Suppressor macrophage treated with lipopolysaccharide for 1 hour (primary cell): ENCODE measurements around the gene SHC1.

Experiments
- DNase-seq, 3 donors: peaks; one replicate each; pipeline ENCODE4 v3.0.0-alpha.2; 2020 to 2022

SHC1 gene

DNA sequence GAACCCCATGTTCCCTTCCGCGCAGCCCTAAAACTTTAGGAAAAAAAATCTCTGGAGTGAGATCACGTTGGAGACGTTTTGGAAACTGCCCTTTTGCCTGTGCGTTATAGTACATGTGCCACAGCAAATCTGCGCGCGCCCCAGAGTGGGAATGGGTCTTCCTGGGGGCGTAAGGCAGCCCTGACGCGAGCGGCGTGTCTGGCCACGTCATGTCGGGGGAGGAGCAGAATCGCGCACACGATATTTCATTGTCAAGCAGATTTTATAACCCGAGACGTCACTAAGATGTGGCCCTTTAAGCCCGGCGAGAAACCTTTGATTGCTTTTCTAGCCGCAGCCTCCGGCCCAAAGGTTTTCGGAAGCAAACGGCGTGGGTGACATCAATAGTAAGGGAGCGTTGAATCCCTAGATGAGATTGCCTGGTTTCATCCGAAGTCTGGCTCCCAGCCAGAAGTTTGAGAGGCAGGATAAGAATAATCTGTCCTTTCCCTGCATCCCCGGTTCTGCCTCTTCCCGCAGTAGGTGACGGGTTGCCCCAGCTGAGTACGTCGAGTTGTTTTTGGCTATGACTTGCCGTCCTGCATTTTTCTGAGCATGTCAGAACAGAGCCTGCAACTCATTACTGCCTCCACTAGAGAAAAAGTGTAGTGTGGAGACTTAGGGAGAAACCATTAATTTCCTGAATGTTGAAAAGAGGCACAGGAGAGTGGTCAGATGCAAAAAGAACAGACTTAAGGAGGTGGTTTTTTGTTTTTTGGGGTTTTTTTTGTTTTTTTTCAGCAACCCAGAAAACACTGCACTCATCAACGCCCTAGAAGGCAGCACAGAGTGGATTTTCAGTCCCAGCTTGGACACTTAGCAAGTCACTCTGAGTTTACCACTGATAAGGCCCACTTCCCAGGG lies 33.2 kb downstream of the SHC1 start:
- DNase-seq: peak; percentile 90 to 94 (median 93)

GRCh38 chr1:154936555-154937084 lies 33.9 kb downstream of the SHC1 start, which contains the start of gene PMVK:
Gene PMVK, minus strand, starts transcription at chr1:154936719. Its CDS starts 34 bp downstream, at chr1:154936685.
- DNase-seq: peak; percentile 96 to 97 (median 97)

GRCh38 chr1:154935749-154936554 lies 34.6 kb downstream of the SHC1 start:
- DNase-seq: no peak

GRCh38 chr1:154934358-154934948 lies 36.1 kb downstream of the SHC1 start:
- no peak for DNase-seq

GRCh38 chr1:154931940-154932487 lies 38.5 kb downstream of the SHC1 start:
- DNase-seq: no peak

GRCh38 chr1:154926201-154926600 lies 44.3 kb downstream of the SHC1 start:
- DNase-seq: no peak

- no peak for DNase-seq
Observed at GRCh38 chr1:154925335-154926170, 45.0 kb downstream of the SHC1 start.

DNA sequence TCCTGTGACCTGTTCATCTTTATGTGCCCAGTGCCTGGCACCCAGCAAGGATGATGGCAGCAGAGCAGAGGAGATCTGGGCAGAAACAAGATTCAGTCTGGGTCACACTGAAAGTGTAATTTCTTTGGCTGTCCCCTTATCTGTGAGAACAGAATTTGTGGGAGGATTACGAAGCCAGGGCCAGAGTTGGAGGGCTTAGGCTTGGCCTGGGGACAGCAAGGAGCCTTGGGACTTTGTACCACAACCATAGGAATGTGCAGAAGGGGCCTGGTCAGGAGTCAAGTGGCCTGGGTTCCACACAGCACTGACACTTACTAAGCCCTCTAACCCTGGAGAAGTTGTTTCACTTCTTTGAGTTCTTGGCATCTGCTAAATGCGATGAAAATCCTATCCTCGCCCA lies 46.9 kb downstream of the SHC1 start:
- DNase-seq: no peak

DNA sequence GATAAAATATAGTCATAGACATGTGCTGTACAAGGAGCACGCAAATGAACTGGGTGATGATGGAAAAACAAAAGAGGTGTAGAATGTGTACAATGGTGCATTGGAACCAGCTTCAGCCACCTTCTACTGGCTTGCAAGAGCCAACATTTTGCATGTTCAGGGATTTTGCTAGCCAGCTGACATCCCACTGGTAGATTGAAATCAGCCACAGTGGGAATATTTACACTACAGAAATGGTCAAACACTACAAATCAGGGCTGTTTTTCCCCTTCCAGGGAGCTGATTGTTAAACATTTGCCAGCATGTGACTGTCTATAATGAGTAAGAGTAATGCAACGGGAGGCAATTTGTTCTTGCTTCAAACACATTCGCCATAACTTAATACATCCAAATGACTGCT lies 57.3 kb downstream of the SHC1 start:
- DNase-seq: no peak

DNA sequence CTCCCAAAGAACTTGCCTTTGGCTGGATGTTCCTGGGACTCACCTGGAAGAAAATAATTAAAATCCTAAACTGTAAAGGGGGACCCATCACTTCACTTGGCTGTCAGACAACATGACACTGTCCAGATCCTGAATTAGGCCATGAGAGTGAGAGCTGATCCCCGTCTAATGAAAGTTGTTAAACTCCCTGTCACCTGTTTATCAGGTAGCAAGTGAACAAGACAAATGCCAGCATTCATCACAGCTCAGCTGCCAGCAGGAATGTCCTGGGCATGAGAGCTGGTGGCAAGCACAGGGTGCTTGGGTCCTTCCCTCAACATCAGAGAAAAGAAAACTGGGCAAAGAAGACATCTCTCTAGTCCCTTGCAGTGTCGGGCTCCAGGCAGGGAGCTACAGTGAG lies 57.8 kb downstream of the SHC1 start:
- DNase-seq: no peak
